ENCODE data around the gene PPP2R2B. TPM values are rescaled to one million over a fixed set of nuclear protein-coding genes. Genes with fewer than 3 reads are reported as not detected.

The PPP2R2B gene
- polyA plus RNA-seq, 1 donor: 0.76 TPM

- DNase-seq (ENCODE audit: low read depth): no peak
Observed at GRCh38 chr5:146827901-146828300, 50.7 kb downstream of the PPP2R2B start.

DNA sequence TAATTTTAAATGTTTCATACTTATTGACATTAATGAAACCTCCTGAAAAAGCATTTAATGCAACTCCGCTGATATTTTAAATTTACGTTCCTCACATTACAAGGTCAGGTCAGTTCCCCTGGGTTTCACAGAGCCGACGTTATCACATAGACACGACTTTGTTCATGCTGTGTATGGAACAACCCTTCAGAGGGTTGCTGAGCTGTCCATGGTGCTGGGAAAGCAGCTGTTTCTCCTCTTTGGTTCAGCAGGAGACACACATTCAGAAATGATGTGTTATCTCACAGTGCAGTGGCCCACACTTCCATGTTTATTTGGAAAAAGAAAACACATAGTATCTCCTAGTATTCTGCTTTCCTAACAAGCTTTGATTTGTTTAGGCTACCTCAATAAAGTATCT lies 53.5 kb downstream of the PPP2R2B start:
- peak; percentile 11 for DNase-seq (ENCODE audit: low read depth)

DNA sequence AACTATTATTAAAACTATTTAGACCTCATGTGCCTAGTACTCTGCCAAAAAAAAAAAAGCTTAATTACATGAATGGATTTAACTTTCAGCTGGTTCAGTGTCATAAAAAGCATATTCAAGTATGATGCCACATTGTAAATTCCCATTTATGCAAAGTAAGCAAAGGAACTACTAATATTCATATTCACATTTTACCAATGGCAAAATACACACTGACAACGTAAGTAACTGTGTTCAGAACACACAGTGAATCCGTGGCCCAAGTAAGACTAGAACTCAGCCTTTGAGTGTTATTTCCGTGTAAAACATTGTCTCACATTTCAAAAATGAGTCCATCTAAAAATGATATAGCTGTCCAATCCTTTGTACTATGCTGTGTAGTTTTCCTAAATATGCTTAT lies 56.8 kb downstream of the PPP2R2B start:
- DNase-seq (ENCODE audit: low read depth): no peak

- DNase-seq (ENCODE audit: low read depth): no peak
Observed at GRCh38 chr5:146820987-146821386, 57.6 kb downstream of the PPP2R2B start.

GRCh38 chr5:146818822-146819221 lies 59.7 kb downstream of the PPP2R2B start:
- DNase-seq (ENCODE audit: low read depth): no peak

DNA sequence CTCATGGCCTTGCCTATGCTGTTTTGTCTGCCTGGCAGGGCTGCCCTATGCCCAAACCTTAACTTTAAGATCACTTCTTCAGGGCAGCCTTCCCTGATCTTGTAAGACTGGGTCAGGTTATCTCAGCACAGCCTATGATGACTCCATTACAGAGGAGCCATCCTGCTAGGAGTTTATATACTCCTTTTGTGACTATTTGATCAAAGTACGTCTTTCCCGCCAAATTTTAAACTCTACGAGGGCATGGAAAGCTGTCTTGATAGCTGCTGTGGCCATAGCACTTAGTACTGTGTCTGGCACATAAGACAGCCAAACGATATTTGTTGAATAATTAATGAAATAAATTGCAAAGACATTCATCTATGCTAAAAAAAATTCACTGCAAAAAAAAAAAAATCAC lies 60.6 kb downstream of the PPP2R2B start:
- DNase-seq (ENCODE audit: low read depth): no peak

GRCh38 chr5:146816775-146817387 lies 61.7 kb downstream of the PPP2R2B start:
- DNase-seq (ENCODE audit: low read depth): no peak

- DNase-seq (ENCODE audit: low read depth): no peak
Observed at GRCh38 chr5:146815411-146815810, 63.1 kb downstream of the PPP2R2B start.

GRCh38 chr5:146813346-146814157 lies 65.0 kb downstream of the PPP2R2B start:
- no peak for DNase-seq (ENCODE audit: low read depth)

GRCh38 chr5:146805081-146805480 lies 73.5 kb downstream of the PPP2R2B start:
- DNase-seq (ENCODE audit: low read depth): no peak

DNA sequence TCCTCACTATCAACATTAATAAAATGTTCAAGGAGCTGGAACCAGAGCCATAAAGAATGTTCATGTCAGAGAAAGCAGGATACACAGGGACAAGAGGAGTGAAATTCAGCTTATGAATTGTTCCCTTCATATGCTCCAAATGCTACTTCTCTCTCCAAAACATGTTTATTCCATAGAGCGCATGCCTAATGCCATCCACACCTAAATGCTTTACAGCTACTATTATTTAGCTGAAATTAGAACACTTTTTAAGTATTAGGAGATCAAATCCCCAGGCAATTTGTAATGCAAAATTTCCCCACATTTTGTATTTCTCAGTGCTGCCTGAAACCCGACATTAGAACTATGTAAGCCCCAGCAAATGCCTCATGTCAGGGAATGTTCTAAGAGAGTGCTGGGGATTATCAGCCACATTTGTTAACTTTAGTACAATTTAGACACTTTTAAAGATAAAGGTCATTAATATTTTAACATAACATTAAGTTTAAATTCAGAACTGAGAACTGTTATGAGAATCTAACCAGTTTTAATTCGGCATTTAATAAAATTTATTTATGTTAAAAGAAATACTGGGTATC lies 75.5 kb downstream of the PPP2R2B start:
- DNase-seq (ENCODE audit: low read depth): no peak

- no peak for DNase-seq (ENCODE audit: low read depth)
Observed at GRCh38 chr5:146799671-146800070, 78.9 kb downstream of the PPP2R2B start.

DNA sequence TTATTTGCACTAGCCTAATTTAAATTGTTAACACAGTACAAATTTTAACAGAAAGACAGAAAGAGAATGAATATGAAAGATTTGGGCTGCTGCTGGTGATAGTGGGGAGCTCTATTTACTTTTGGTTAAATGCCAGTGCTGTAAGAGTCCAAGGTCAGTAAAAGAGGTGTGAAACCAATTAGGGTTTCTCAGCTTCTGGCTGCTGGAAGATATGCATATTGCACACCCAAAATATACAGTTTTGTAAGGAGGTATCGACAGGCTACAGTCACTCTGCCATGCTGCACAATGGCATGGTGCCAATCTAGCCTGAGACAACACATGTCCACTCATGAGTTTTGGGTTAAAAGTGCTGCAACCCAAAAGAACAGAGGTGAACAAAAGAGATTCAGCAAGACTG lies 79.3 kb downstream of the PPP2R2B start:
- DNase-seq (ENCODE audit: low read depth): no peak

GRCh38 chr5:146797658-146798057 lies 80.9 kb downstream of the PPP2R2B start:
- no peak for DNase-seq (ENCODE audit: low read depth)

- no peak for DNase-seq (ENCODE audit: low read depth)
Observed at GRCh38 chr5:146796911-146797310, 81.6 kb downstream of the PPP2R2B start.

DNA sequence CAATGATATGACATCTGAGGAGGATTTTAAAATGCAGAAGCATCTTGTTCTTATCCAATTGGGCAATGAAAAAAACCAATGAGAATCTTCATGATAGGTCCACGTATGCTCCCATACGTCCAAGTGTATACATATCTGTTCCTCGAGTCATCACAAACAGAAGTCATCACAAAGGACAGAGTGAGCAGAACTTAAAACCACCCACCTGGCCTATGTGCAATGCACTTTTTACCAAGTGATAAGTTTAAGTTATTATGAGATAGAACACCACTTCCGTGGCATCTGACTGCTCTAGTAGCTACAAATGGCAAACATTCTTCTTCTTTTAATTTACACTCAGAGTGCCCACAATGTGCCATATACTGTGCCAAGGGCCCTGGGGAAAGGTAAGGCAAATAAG lies 82.4 kb downstream of the PPP2R2B start:
- DNase-seq (ENCODE audit: low read depth): no peak

DNA sequence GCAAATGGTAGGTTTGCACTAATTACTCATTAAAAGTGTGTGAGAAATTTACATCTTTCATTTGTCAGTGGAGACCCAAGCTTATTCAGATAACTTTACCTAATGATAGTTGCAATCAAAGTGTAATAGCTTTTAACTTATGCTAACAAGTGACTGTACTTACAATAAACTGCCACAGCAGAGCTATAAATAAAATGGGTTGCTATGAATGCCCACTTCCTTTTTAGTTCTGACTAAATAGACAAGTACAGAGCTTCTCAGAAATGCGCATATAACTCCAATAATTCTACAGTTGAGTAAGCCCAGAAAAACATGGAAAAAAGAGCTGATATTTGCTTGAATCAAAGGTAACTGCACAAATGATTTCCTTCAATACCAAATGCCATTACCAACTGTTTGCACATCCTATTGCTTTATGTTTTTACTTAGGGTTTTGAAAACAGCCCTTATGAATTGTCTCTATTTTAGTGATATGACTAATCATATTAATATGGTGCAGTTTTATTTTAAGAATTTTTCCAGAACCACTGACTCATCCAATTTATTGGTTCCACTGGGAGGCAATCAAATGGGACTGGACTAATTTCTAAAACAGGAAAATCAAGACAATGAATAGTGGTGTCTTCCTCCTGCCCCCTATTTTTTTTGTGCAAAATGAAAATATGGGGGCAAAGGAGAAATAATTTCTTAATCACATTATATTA lies 84.1 kb downstream of the PPP2R2B start:
- DNase-seq (ENCODE audit: low read depth): no peak

DNA sequence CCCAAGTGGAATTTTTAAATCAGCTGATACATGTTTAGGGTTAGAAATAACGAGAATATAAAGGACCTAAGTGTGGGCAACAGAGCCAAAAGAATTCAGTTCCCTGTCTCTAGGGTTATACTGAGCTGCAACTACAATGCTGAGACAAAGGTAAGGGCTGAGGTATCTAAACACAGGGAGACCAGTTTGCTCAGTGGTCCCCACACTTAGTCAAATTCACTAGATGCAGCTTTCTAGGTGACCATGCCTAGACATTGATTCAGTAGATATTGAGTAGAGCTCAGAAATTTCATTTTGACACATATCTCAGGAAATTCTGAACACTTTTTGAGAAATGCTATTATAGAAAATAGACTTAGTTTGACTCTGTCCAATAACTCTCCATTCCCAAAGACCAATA lies 84.8 kb downstream of the PPP2R2B start:
- DNase-seq (ENCODE audit: low read depth): no peak

DNA sequence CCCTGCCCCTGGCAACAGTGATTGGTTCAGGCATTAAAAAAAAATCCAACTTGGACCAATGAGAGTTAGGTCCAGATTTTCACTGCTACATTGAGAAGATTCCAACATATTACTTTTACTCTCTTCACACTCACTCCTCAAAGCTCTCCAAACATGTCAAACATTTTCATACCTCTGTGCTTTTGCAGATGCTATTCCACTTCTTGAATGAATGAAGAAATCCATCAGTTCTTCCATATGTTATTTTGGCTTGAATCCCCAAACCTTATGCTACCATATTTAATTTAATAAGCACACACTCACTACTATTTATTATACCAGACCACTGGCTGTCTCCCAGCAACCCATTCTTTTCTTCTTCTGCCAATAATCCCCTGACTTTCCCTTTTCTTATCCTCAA lies 87.1 kb downstream of the PPP2R2B start:
- no peak for DNase-seq (ENCODE audit: low read depth)

DNA sequence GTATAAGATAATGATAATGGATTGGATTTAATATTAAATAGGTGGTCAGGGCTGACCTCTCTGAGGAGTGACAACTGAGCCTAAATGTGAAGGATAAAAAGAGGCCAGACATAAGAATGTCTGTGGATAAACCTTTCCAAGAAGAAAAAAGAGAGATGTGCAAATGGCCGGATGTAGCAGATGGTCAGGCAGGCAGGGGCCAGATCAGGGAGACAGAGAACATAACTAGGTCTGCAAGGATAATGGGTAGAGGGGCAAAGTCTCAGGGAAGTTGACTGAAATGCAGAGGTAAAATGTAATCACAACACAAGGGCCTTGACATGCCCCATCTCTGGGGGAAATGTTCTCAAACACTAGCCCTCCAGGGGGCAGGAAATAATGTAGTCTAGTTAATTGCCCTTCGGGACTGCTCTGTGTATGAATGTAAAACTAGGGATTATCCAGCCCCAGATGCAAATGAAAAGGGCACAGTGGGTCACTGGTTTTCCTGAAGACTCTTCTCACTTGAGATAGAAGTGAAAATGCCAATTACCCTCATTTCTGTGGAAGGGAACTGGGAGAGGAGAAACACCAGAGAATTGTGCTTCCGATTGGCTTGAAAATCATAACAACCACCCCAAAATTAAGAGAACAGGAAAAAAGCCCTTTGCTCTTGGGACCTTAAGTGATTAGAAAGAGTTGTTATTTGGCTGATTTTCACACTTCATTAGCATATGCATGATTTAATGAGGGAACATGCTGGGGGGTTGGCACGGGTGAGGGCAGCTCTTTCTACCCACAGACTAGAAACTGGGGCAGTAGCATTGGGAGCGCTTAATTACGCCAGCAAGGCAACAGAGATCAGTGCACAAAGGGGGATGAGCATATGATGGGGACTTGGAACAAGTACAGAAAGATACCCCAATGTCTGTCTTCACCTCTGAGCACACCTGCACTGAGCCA lies 88.6 kb downstream of the PPP2R2B start:
- no peak for DNase-seq (ENCODE audit: low read depth)

DNA sequence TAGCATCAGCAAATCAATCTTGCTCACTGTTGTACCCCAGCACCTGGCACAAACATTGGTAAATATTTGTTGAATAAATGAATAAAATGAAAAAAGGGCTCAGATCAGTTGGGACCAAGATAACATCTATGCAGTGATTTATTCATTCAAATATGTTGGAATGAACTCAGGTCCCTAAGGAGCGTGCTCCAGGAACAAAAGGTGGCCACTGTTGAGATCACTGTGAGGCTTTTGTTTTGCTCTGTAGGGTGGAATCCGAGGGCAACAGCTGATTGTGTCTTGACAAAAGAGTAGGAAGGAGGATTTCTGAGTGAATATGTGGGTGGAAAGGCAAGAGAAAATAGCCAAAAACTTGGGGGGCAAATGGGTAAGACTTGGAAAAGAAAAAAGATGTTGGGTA lies 89.7 kb downstream of the PPP2R2B start:
- no peak for DNase-seq (ENCODE audit: low read depth)

Measured in forelimb muscle (tissue), 1 donor.